Smooth muscle cell of the brain vasculature (primary cell): Measurements from ENCODE around the gene THBS2.
"Not testable (repeated sequence)": the region's sequence is repeated elsewhere in the genome, so short reads cannot be mapped to it uniquely, and the experiment has no call there.

Source experiments
- DNase-seq: peaks from one replicate; pipeline ENCODE4 v3.0.0-alpha.2; 2012; ENCODE audit warnings: low read depth, low spot score

The THBS2 gene

GRCh38 chr6:169253337-169254238, at the start of gene THBS2:
TSS of gene THBS2 (minus strand) at chr6:169253846. CDS start at chr6:169250784, 3,062 bp downstream.
- peak; percentile 21 for DNase-seq

- DNase-seq, result no peak
Measured at GRCh38 chr6:169302716-169303115, 49.1 kb upstream of the THBS2 start.

GRCh38 chr6:169302255-169302654, 48.6 kb upstream of the THBS2 start:
- no peak for DNase-seq

GRCh38 chr6:169300916-169301315, 47.3 kb upstream of the THBS2 start:
- no peak for DNase-seq

- DNase-seq, result not testable (repeated sequence)
Measured at GRCh38 chr6:169298626-169299025, 45.0 kb upstream of the THBS2 start.

GRCh38 chr6:169296622-169297021, 43.0 kb upstream of the THBS2 start:
- no peak for DNase-seq

- no peak for DNase-seq
Measured at GRCh38 chr6:169296170-169296569, 42.5 kb upstream of the THBS2 start.

- no peak for DNase-seq
Measured at GRCh38 chr6:169293196-169293595, 39.5 kb upstream of the THBS2 start.

- peak; percentile 62 for DNase-seq
Measured at GRCh38 chr6:169292338-169293124, 38.9 kb upstream of the THBS2 start.

GRCh38 chr6:169291646-169292337, 38.1 kb upstream of the THBS2 start:
- no peak for DNase-seq

GRCh38 chr6:169291148-169291547, 37.5 kb upstream of the THBS2 start:
- no peak for DNase-seq

GRCh38 chr6:169289619-169290339, 36.1 kb upstream of the THBS2 start:
- no peak for DNase-seq

- no peak for DNase-seq
Measured at GRCh38 chr6:169289257-169289618, 35.6 kb upstream of the THBS2 start.

GRCh38 chr6:169288591-169288990, 34.9 kb upstream of the THBS2 start:
- no peak for DNase-seq

- DNase-seq, result no peak
Measured at GRCh38 chr6:169287675-169288074, 34.0 kb upstream of the THBS2 start.

- no peak for DNase-seq
Measured at GRCh38 chr6:169286961-169287360, 33.3 kb upstream of the THBS2 start.

GRCh38 chr6:169285165-169285564, 31.5 kb upstream of the THBS2 start:
- DNase-seq, result no peak

- DNase-seq, result no peak
Measured at GRCh38 chr6:169283924-169284323, 30.3 kb upstream of the THBS2 start.

GRCh38 chr6:169282043-169282442, 28.4 kb upstream of the THBS2 start:
- DNase-seq, result no peak

- no peak for DNase-seq
Measured at GRCh38 chr6:169277619-169278018, 24.0 kb upstream of the THBS2 start.

- no peak for DNase-seq
Measured at GRCh38 chr6:169274781-169275180, 21.1 kb upstream of the THBS2 start.
